Bronchial epithelial cell (primary cell): ENCODE measurements around the gene KCTD15. TPM values are rescaled to one million over a fixed set of nuclear protein-coding genes. Genes with fewer than 3 reads are reported as not detected.
"Not testable (repeated sequence)": the region's sequence is repeated elsewhere in the genome, so short reads cannot be mapped to it uniquely, and the experiment has no call there.

Experiments
- DNase-seq: peaks from one replicate; pipeline ENCODE4 v3.0.0-alpha.2; 2010; ENCODE audit warnings: low read depth
- FAIRE-seq: peaks from 2 replicates; lab custom pipeline; 2011; peaks lifted over from hg19 to GRCh38; lab: Jason Lieb, UNC
- H3K27me3 ChIP-seq: 2 replicates; pipeline ENCODE4 v1.5.1; 2011; ENCODE audit warnings: low read length; ENCODE audit not compliant: control insufficient read depth, insufficient read depth
- H3K36me3 ChIP-seq: 2 replicates; pipeline ENCODE4 v1.5.1; 2011; ENCODE audit warnings: low read length; ENCODE audit not compliant: control insufficient read depth, insufficient read depth
- H3K4me3 ChIP-seq: 2 replicates; pipeline ENCODE4 v1.5.1; 2011; ENCODE audit warnings: mild to moderate bottlenecking, low read depth, low read length, control low read depth
- total RNA-seq: library from RNA; depleted of rRNA; stranded (reverse); fragments of >200 nt; gene quantifications from 2 replicates; pipeline ENCODE4 v1.2.1, GENCODE V29; 2014
- TF ChIP-seq, protein P1 (sequence below): IDR thresholded peaks from 2 replicates; pipeline ENCODE4 v1.5.1; 2011; ENCODE audit warnings: mild to moderate bottlenecking, moderate library complexity, low read length, control low read depth, inconsistent platforms; ENCODE audit not compliant: insufficient read depth, severe bottlenecking

The KCTD15 gene
- total RNA-seq, 1 donor from 2014 or later, result 79.5 TPM

DNA sequence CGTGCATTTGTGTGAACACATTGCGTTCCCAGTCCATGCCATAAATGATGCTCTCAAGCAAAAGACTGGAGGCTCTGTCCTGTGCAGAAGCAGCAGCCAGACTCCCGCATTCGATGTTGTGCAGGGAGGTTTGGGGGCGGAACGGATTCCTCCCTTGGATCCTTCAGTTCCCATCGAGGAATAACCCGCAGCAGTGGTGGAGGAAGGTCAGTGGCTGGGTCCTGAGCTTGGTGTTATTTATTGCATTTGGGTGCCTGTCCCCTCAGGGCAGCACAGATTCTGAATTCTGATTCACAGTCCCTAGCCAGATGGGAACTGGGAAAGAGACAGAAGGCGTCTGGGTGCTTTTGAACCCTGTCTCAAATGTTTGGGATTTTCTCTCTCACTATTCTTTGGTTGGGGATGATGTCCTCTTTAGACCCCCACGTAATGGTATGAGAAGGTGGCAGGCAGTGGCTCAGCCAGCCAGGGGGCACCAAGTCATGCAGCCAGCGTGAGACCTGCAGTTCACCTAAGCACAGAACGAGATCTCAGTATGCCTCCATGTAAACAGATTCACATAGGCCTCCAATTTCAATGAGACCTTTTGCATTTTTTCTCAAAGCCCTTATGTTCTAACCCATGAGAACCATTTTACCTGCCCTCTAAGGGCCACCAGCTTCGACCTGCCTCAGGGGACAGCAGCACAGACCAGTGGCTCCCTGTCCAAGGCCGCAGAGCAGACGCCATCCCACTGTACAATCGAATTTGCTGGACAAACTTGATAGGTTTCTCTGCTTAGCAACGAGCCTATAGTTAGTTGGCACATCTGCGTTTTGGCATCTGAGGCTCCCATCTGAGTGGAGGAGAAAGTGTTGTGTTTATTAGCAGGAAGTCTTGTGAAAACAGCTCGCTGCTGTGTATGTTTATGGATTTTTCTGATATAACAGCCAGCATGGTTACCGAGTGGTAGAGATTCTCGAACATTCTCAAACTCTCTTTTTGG is 17.8 kb downstream of the KCTD15 start:
- Histone ChIP-seq H3K4me3 (no peak overlapping the region), H3K36me3 (peaks cover 24% of the 10 kb centered on the region), H3K27me3 (no peaks in the 10 kb centered on the region)
- TF ChIP-seq, protein P1, sequence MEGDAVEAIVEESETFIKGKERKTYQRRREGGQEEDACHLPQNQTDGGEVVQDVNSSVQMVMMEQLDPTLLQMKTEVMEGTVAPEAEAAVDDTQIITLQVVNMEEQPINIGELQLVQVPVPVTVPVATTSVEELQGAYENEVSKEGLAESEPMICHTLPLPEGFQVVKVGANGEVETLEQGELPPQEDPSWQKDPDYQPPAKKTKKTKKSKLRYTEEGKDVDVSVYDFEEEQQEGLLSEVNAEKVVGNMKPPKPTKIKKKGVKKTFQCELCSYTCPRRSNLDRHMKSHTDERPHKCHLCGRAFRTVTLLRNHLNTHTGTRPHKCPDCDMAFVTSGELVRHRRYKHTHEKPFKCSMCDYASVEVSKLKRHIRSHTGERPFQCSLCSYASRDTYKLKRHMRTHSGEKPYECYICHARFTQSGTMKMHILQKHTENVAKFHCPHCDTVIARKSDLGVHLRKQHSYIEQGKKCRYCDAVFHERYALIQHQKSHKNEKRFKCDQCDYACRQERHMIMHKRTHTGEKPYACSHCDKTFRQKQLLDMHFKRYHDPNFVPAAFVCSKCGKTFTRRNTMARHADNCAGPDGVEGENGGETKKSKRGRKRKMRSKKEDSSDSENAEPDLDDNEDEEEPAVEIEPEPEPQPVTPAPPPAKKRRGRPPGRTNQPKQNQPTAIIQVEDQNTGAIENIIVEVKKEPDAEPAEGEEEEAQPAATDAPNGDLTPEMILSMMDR, result no peak
- DNase-seq (no peak), FAIRE-seq (no peak)

DNA sequence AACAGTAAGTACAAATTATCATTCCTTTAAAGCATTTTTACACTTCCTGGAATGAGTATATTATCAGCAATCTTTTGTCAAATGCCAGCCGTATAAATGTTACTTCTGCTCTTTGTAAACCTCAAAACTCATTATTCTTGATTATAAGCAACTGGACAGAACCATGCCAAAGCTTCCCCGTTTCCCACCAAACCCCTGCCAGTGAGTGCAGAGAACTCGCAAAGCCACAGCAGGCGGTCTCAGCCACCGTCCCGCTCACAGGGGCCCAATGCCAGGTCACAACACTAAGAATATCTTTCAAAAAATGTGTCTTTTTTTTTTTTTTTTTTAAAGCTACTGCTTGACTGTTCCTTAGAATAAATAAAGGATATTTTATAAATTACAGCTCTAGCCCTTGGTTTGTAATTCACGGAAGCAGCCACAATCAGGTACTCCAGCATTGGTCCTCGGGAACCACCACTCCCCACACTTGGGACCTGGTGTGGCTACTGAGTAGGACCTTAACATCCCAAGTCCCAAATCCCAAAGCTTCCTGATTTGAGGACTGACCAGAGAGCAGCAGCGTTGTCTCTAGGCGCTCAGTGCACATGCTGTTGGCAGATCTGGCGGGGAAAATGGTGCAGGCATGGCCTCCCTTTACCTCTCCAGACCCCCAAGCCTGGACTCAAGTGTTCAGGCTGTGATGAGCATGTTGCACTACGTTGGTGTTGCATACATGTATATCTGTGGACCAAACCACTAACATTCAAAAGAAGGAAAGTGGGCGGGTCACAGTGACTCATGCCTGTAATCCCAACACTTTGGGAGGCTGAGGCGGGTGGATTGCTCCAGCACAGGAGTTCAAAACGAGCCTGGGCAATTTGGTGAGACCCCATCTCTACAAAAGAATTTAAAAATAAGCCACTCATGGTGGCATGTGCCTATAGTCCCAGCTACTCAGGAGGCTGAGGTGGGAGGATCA is 19.0 kb downstream of the KCTD15 start:
- FAIRE-seq, result no peak
- H3K27me3 ChIP-seq, result no peaks in the 10 kb centered on the region

DNA sequence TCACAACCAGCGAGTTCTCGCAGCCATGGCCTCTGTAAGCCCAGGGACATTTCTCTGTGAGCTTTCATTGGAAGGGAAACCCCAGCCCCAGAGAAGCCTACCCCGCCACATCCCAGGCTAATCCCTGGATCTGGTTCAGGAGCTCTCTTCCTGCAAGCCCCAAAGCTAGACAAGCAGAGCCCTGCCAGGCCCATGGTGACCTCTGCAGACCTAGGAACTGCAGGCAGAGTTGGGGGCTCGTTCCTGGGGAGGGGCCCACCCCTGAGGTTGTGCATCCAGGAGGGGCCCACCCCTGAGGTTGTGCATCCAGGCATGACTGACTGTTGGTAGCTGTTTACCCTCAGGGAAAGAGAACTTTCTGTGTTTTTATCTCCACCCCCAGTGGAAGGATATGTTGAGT is 21.7 kb downstream of the KCTD15 start:
- H3K4me3 ChIP-seq, result no peak overlapping the region
- H3K36me3 ChIP-seq, result peaks cover 2% of the 10 kb centered on the region
- no peaks in the 10 kb centered on the region for H3K27me3 ChIP-seq
- DNase-seq (no peak), FAIRE-seq (no peak)
- TF ChIP-seq, protein P1, result no peak

More for the DNA sequence above, 19.0 kb downstream of the KCTD15 start:
- H3K36me3 ChIP-seq, result peaks cover 18% of the 10 kb centered on the region
- DNase-seq, result peak; percentile 54
- H3K4me3 ChIP-seq, result no peak overlapping the region
- TF ChIP-seq, protein P1, result no peak

DNA sequence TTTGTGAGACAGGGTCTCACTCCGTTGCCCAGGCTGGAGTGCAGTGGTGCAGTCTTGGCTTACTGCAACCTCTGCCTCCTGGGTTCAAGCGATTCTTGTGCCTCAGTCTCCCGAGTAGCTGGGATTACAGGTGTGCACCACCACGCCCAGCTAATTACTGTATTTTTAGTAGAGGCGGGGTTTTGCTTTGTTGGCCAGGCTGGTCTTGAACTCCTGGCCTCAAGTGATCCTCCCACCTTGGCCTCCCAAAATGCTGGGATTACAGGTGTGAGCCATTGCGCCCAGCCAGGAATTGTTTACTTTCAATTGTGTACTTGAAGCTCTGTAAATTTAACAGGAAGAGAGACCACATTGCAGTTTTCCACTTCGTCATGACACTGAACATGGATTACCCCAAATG is 22.4 kb downstream of the KCTD15 start:
- H3K4me3 ChIP-seq, H3K36me3 ChIP-seq, H3K27me3 ChIP-seq, DNase-seq, FAIRE-seq: not testable (repeated sequence)

DNA sequence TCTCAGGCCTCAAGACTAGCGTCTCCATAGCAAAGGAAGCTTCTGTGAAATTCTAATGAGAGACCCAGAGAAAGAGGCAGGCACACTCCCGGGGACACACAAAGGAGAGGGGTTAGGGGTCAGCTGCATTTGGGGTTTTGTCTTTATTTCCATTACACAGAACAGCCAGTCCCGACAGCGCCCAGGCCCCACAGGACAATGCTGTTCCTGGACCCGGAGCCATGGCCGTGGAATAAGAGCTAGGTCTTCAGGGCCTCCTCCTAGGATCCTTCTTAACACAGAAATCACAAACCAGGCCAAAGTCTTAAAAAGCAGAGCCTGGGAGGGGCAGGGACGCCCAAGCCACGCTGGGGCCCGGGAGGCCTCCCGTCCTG is 22.8 kb downstream of the KCTD15 start:
- TF ChIP-seq, protein P1, result no peak

More for the DNA sequence above, 22.8 kb downstream of the KCTD15 start:
- DNase-seq, result no peak
- H3K27me3 ChIP-seq, result no peaks in the 10 kb centered on the region
- no peak overlapping the region for H3K4me3 ChIP-seq
- no peaks in the 10 kb centered on the region for H3K36me3 ChIP-seq
- no peak for FAIRE-seq
